ENCODE measurements around the gene FGF2.
"Not testable (repeated sequence)": the region's sequence is repeated elsewhere in the genome, so short reads cannot be mapped to it uniquely, and the experiment has no call there.

Gene FGF2

DNA sequence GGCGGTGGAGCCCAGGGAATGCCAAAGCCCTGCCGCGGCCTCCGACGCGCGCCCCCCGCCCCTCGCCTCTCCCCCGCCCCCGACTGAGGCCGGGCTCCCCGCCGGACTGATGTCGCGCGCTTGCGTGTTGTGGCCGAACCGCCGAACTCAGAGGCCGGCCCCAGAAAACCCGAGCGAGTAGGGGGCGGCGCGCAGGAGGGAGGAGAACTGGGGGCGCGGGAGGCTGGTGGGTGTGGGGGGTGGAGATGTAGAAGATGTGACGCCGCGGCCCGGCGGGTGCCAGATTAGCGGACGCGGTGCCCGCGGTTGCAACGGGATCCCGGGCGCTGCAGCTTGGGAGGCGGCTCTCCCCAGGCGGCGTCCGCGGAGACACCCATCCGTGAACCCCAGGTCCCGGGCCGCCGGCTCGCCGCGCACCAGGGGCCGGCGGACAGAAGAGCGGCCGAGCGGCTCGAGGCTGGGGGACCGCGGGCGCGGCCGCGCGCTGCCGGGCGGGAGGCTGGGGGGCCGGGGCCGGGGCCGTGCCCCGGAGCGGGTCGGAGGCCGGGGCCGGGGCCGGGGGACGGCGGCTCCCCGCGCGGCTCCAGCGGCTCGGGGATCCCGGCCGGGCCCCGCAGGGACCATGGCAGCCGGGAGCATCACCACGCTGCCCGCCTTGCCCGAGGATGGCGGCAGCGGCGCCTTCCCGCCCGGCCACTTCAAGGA is at the start of gene FGF2:
TSS of gene FGF2 (plus strand) at position 279 of the 705 bp plus-strand sequence. CDS start at position 623, 344 bp downstream.
- DNase-seq = no peak

GRCh38 chr4:122776916-122777315 is 49.7 kb upstream of the FGF2 start:
- DNase-seq = no peak

DNA sequence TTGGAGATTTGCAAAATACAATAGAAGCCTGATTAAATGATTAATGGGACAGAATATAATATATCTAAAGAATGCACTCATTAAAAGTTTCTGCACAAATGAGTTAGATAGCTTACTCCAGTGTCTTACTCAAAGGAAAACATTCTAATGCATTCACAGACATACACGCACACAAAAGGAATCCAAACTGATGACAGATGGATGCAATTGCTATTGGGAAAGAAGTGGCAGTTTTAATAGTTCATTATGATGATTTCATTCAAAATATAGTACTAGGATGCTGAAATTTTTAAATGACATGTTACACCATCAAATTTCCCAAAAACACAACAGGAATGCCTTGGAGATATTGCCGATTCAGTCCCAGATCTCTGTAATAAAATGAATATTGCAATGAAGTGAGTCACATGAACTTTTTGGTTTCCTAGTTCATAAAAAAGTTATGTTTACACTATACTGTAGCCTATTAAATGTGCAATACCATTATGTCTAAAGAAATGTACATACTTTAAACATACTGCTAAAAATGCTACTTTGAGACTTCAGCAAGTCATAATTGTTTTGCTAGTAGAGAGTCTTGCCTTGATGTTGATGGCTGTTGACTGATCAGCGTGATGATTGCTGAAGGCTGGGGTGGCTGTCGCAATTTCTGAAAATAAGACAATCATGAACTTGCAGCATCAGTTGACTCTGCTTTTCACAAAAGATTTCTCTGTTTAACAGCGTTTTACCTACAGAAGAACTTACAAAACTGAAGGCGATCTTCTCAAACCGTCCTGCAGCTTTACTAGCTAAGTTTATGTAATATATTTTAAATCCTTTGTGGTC is 48.6 kb upstream of the FGF2 start:
- DNase-seq = no peak

GRCh38 chr4:122781486-122781885 is 45.1 kb upstream of the FGF2 start:
- DNase-seq = no peak

DNA sequence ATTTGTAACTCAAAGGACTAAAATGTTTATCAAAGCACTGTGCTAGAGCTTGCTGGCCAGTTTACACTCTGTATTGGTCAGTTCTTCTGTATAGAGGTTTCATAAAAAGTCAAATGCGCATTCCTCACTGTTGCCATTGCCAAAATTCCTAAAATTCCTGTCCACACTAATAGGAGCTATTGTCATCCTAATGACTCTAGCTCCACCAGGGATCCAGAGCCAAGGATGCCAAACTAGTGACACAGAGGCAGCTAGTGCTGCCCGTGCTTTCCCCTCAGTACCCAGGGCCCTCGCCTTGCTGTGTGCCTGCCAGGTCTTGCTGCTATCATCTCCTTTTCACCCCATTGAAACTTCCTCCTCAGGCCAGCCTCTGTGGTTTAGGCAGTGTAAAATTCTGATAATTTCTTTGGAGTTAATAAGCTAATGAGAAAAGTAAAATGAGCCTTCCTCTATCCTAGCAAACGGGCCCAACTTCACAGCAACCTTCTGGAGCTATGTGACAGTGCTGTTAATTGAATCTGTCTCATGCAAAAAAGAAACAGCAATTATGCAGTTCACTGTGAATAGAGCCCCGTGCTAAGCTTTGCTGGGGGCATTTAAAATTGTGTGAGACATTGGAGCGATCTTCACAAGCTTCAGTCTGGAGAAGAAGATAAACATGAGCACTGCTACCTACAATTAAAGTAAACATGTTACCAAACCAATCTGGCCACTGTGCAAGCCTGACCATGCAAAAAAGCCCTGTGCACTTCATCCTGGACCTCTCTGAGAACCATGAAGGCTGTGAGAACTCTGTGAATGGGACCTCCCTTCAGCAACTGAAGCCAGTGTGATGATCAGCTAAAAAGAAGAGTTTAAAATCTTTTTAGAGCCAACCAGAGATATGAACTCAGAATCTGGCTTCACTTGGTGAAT is 43.1 kb upstream of the FGF2 start:
- no peak for DNase-seq

GRCh38 chr4:122784261-122784660 is 42.4 kb upstream of the FGF2 start:
- DNase-seq = no peak

DNA sequence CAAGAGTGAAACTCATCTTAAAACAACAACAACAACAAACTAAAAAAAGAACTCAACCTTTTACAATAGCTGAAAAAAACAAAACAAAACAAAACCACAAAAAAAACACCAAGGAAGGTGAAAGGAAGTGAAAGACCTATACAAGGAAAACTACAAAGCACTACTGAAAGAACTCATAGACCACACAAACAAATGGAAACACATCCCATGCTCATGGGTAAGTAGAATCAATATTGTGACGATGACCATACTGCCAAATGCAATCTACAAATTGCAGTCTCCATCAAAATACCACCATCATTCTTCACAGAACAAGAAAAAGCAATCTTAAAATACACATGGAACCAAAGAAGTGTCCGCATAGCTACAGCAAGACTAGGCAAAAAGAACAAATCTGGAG is 41.5 kb upstream of the FGF2 start:
- DNase-seq = no peak

- not testable (repeated sequence) for DNase-seq
Observed at GRCh38 chr4:122786296-122786695, 40.3 kb upstream of the FGF2 start.

DNA sequence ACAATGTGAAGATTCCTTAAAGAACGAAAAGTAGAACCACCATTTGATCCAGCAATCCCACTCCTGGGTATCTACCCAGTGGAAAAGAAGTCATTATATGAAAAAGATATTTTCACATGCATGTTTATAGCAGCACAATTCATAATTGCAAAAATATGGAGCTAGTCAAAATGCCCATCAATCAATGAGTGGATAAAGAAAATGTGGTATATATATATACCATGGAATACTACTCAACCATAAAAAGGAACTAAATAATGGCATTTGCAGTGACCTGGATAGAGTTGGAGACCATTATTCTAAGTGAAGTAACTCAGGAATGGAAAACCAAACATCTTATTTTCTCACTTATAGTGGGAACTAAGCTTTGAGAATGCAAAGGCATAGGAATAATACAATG is 39.7 kb upstream of the FGF2 start:
- not testable (repeated sequence) for DNase-seq

GRCh38 chr4:122787940-122788339 is 38.7 kb upstream of the FGF2 start:
- DNase-seq = no peak

- DNase-seq = no peak
Observed at GRCh38 chr4:122788935-122789334, 37.7 kb upstream of the FGF2 start.

- no peak for DNase-seq
Observed at GRCh38 chr4:122793811-122794210, 32.8 kb upstream of the FGF2 start.

GRCh38 chr4:122796801-122797404 is 29.7 kb upstream of the FGF2 start:
- no peak for DNase-seq

- no peak for DNase-seq
Observed at GRCh38 chr4:122797405-122798094, 29.1 kb upstream of the FGF2 start.

DNA sequence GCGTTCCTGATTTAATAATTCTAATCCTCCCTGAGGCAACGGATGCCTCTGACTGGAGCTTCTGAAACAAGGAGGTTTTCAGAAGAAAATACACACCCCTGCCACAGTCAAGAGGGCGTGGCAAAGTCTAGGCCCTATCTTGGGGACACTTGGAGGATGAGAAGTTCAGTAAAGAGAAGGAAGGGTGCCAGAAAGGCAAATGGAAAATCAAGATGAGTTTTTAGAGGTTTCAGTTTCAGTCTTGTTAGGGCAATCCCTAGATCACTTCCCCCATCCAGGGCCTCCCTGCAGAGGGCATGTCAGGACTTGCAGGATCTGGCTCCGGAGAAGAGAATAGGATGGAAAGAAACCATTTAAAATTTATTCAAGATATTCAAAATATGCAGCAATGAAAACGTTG is 28.5 kb upstream of the FGF2 start:
- DNase-seq = peak; percentile 14

DNA sequence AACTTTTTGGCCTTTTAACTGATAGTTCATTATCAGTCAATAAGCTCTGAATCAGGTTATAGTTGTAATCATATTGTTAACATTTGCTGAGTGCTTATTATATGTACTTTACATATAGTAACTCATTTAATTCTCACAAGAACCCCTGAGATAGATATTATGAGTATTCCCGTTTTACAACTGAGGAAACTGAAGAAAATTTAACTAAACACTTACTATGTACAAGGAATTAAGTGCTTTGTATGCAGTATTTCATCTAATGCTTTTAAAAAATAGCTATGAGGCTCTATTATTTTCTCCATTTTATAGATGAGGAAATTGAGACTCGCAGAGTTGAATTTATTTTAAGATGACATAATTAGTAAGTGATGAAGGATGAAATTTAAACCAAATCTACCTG is 27.7 kb upstream of the FGF2 start:
- DNase-seq = no peak

- DNase-seq = no peak
Observed at GRCh38 chr4:122803788-122804208, 22.8 kb upstream of the FGF2 start.

- no peak for DNase-seq
Observed at GRCh38 chr4:122806981-122807679, 19.5 kb upstream of the FGF2 start.

DNA sequence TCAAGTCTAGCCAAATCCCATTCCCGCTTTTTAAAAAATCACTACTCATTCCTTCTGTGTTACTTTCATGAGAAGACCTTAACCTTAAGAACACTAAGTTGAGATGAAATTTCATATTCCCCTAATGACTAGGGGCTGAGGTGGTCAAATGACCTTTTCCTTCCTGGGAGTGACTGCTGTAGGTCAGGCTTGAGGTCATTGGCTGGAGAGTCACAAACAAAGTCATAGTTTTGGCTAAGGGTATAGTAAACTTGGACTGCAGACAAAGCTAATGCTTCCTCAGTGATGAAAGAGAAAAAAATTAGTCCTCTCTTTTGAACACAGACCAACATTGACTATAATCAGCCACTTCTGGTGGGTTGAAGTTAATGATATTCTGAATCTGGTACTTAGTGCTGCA is 16.0 kb upstream of the FGF2 start:
- no peak for DNase-seq

GRCh38 chr4:122811781-122812180 is 14.8 kb upstream of the FGF2 start:
- DNase-seq = not testable (repeated sequence)

DNA sequence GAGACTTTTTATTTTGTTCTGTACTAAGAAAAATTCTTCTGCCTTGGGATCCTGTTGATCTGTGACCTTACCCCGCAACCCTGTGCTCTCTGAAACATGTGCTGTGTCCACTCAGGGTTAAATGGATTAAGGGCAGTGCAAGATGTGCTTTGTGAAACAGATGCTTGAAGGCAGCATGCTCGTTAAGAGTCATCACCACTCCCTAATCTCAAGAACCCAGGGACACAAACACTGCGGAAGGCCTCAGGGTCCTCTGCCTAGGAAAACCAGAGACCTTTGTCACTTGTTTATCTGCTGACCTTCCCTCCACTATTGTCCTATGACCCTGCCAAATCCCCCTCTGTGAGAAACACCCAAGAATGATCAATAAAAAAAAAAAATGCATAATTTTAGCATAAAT is 13.8 kb upstream of the FGF2 start:
- DNase-seq = not testable (repeated sequence)
